Tibial artery (tissue), 4 donors: ENCODE results near the gene TTC12.

Experiments
- DNase-seq, 2 donors: peaks; one replicate each; pipeline ENCODE4 v3.0.0-alpha.2; 2019
- H3K27ac ChIP-seq, 2 donors: fragments of 200-600 bp; sonication (generic) in 1 of 2; 1 replicate in 1 of 2; 2 replicates in 1 of 2; pipeline ENCODE4 v1.5.1; 2018 to 2019; ENCODE audit warnings: mild to moderate bottlenecking in 1 of 2
- H3K27me3 ChIP-seq, 2 donors: fragments of 200-600 bp; sonication (generic) in 1 of 2; one replicate each; pipeline versions ENCODE4 v1.5.1 to v1.6.0; 2016 to 2019
- H3K36me3 ChIP-seq, 3 donors: fragments of 200-600 bp; sonication (generic) in 2 of 3; one replicate each; pipeline ENCODE4 v1.5.1; 2016 to 2019; ENCODE audit warnings: mild to moderate bottlenecking in 2 of 3
- H3K4me1 ChIP-seq, 4 donors: fragments of 200-600 bp; sonication (generic) in 2 of 4; 1 replicate in 3 of 4; 2 replicates in 1 of 4; pipeline ENCODE4 v1.5.1; 2016 to 2019
- H3K4me3 ChIP-seq, 2 donors: fragments of 200-600 bp; sonication (generic) in 1 of 2; 1 replicate in 1 of 2; 2 replicates in 1 of 2; pipeline ENCODE4 v1.5.1; 2018 to 2019; ENCODE audit warnings: mild to moderate bottlenecking in 2 of 2
- H3K9me3 ChIP-seq, 3 donors: fragments of 200-600 bp; sonication (generic) in 1 of 3; one replicate each; pipeline ENCODE4 v1.5.1; 2016 to 2019
- CTCF ChIP-seq, 2 experiments: fragments of 200-600 bp in 1 of 2; fragments of 450-650 bp in 1 of 2; IDR thresholded peaks; one replicate each; pipeline ENCODE4 v1.5.1; 2017 to 2019; ENCODE audit warnings: antibody characterized with exemption in 2 of 2, mild to moderate bottlenecking in 1 of 2, moderate library complexity in 1 of 2
- intact Hi-C: fragments of 100-400 bp; cut with DNase I; formaldehyde crosslinking; loops from one replicate; pipeline ENCODE4 v1.15.0; 2023; ENCODE audit warnings: low total_unique reads

Gene TTC12

GRCh38 chr11:113278925-113279324 is 35.5 kb upstream of the TTC12 start:
- intact Hi-C loops, result no loop called here
- no peaks in the 10 kb centered on the region for H3K4me1 ChIP-seq
- TF ChIP-seq CTCF (IDR thresholded peaks at IDR 0.05), result no peak

GRCh38 chr11:113279591-113279990 is 34.8 kb upstream of the TTC12 start:
- Histone ChIP-seq H3K27me3 (peaks cover 0 to 3% of the 10 kb centered on the region in 2 donors), H3K36me3 (no peaks in the 10 kb centered on the region), H3K9me3 (no peaks in the 10 kb centered on the region), H3K4me3 (no peak overlapping the region), H3K27ac (no peak overlapping the region), H3K4me1 (no peaks in the 10 kb centered on the region)
- TF ChIP-seq CTCF (IDR thresholded peaks at IDR 0.05), result no peak
- intact Hi-C loops, result no loop called here
- DNase-seq, result no peak

More at GRCh38 chr11:113278925-113279324, 35.5 kb upstream of the TTC12 start:
- DNase-seq, result no peak
- H3K4me3 ChIP-seq, result no peak overlapping the region
- H3K27me3 ChIP-seq, result peaks cover 0 to 3% of the 10 kb centered on the region in 2 donors
- no peak overlapping the region for H3K27ac ChIP-seq
- H3K36me3 ChIP-seq, result no peaks in the 10 kb centered on the region
- H3K9me3 ChIP-seq, result no peaks in the 10 kb centered on the region

- Histone ChIP-seq H3K4me3 (no peak overlapping the region), H3K27ac (no peak overlapping the region), H3K27me3 (peaks cover 0 to 3% of the 10 kb centered on the region in 2 donors), H3K36me3 (no peaks in the 10 kb centered on the region), H3K9me3 (no peaks in the 10 kb centered on the region), H3K4me1 (no peaks in the 10 kb centered on the region)
- intact Hi-C loops, result no loop called here
- no peak for TF ChIP-seq CTCF (IDR thresholded peaks at IDR 0.05)
- no peak for DNase-seq
These were observed 33.2 kb upstream of the TTC12 start for GRCh38 chr11:113281052-113281725.

DNA sequence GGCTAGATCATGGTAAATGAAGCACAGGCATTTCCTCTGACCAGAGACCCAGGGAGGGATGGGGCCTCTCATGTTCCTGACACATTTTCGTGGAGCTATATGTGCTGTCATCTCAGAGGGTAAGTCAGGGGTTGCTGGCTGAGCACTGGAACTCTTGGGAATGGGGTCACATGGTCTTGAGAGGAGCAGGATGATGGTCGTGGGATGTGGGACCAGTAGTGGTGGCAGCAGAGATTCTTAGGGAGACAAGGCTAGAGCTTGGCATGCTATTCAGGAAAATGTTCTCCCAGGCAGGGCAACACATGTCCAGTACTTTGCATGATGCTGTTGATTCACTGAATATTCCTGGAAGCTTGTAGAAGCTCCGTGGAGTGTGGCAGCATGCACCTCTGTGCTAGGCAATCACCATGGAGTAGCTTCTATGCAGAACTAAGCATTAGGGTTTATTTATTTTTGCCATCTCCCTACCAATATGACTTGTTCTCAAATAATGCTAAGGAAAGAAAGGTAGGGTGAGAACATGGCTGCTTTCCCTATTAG is 31.4 kb upstream of the TTC12 start:
- no peak for TF ChIP-seq CTCF (IDR thresholded peaks at IDR 0.05)
- Histone ChIP-seq H3K36me3 (no peaks in the 10 kb centered on the region), H3K9me3 (no peaks in the 10 kb centered on the region), H3K4me3 (no peak overlapping the region), H3K27me3 (peaks cover 0 to 3% of the 10 kb centered on the region in 2 donors), H3K27ac (no peak overlapping the region), H3K4me1 (no peaks in the 10 kb centered on the region)
- intact Hi-C loops, result no loop called here
- DNase-seq, result peak in 1 of 2 donors; percentile 24

DNA sequence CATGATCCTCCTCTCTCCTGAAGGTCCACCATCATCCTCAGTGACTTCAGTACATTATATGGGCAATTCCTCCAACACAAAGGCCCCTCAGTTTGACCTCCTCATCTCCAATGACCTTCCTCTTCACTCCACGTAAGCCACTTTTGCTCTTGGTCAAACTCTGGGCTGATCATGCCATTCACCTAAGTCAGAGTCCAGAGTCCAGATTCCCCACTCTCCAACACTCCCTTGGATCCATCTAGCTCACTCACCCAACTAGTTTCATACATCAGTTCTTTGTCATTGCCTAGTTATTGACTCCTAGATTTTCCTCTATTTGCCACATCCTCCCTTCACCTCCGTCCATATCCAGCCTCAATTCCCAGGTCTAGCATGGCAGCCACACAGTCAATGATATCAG is 30.5 kb upstream of the TTC12 start:
- Histone ChIP-seq H3K27me3 (peaks cover 0 to 3% of the 10 kb centered on the region in 2 donors), H3K4me3 (no peak overlapping the region), H3K36me3 (no peaks in the 10 kb centered on the region), H3K4me1 (no peaks in the 10 kb centered on the region), H3K9me3 (no peaks in the 10 kb centered on the region), H3K27ac (no peak overlapping the region)
- TF ChIP-seq CTCF (IDR thresholded peaks at IDR 0.05), result no peak
- intact Hi-C loops, result no loop called here
- DNase-seq, result no peak
